COLO668 (cell line): ENCODE data around the gene MOB3B.
"Not testable (repeated sequence)": the region's sequence is repeated elsewhere in the genome, so short reads cannot be mapped to it uniquely, and the experiment has no call there.

ENCODE experiments used
- DNase-seq: peaks from one replicate; lab custom pipeline; 2025; ENCODE audit not compliant: unreplicated experiment; lab: John Stamatoyannopoulos, UW

Gene MOB3B

DNA sequence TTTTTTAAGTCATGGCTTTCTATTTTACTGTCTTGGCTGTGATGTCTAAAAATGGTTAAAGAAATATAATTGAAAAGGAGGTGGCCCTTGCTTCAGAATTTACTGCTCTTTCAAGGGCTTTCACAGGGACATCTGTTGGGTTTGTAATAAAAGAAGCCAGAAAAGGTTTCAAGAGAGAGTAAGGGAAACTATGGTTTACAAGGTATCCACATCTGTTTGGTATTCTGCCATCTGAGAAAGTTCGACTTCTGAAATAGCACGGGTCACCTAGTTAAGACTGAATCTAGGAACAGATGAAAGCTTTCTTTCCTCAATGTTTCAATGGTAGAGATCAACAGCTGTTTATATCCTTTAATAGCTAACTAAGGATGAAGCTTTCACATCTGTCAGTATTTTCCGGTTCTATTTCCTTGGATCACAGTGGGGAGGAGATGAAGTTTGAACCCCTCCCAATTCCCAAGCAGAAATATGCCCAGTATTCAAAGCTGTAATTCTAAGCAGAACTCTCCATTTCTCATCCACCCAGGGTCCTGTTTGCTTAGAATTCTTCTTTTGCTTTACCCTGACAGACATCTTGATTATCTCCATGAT, 78.3 kb downstream of the MOB3B start:
- no peak for DNase-seq

GRCh38 chr9:27450752-27451151, 78.9 kb downstream of the MOB3B start:
- no peak for DNase-seq

DNA sequence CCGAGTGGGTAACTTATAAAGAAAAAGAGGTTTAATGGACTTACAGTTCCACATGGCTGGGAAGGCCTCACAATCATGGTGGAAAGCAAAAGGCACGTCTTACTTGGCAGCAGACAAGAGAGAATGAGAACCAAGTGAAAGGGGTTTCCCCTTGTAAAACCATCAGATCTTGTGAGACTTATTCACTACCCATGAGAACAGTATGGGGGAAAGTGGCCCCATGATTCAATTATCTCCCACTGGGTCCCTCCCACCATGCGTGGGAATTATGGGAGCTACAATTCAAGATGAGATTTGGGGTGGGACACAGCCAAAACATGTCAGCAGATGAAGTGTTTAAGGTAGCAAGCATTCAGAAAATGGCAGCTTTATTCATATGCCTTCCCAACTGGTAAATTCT, 81.3 kb downstream of the MOB3B start:
- not testable (repeated sequence) for DNase-seq

- DNase-seq: peak; percentile 78
Observed at GRCh38 chr9:27447031-27447683, 82.5 kb downstream of the MOB3B start.

DNA sequence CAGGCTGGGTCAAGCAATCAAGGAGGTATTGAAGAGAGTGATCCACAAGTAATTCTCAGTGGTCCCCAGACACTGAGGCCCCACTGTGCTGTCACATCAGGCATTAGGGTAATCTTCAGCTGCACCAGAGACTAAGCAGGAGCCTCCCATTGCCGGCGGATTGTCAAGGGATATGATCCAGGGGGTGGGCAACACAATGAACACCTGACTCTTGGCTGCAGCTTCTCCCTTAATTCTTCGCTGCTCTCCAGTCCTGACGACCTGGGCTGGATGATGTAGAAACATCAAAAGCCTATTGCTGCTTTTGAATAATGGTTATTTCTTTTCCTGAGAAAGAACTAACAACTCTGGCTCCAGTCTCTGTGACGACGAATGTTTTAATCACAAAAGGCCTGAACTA, 83.9 kb downstream of the MOB3B start:
- no peak for DNase-seq

DNA sequence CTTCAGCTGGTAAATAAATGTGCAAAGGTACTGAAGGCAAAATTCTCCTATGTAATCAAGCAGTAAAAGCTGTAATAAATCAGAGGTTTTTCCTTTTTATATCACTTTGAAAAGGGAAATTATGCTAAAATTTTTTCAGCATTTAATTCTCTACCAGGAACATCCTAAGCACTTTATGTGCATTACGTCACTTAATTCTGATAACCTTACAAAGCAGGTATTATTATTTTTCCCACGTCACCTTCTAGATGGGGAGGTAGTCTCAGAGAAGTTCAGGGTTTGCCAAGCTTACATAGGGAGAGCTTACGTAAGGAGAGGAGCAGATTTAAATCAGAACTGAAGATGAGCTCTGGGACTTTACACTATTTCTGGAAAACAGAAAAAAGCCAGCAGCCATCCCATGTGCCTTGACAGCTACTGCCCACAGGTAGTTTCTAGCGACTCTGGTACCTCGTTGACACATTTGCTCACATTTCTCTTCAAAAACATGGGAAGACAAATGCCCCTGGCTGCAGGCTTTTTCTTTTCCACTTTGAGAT, 84.5 kb downstream of the MOB3B start:
- no peak for DNase-seq

DNA sequence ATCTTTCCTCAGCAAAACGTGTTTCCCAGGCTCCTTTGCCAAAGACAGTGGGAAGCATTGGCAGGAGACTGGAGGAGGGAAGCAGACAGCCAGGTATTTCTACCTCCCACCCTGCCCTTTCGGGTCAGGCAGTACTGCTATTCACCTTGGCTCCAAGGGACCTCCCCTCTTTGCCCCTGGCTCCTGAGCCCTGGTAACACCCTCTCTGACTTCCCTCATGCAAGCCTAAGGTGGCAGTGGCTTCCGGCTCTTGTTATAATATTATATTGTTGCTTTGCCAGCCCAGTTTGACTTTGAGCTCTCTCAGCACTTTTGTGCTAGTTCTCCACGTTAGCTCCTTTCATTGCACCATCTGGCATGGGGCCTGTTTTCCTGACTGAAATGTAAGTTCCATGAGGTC, 87.2 kb downstream of the MOB3B start:
- DNase-seq: no peak

- DNase-seq: no peak
Observed at GRCh38 chr9:27441741-27442070, 87.9 kb downstream of the MOB3B start.

GRCh38 chr9:27440888-27441740, 88.5 kb downstream of the MOB3B start:
- no peak for DNase-seq

DNA sequence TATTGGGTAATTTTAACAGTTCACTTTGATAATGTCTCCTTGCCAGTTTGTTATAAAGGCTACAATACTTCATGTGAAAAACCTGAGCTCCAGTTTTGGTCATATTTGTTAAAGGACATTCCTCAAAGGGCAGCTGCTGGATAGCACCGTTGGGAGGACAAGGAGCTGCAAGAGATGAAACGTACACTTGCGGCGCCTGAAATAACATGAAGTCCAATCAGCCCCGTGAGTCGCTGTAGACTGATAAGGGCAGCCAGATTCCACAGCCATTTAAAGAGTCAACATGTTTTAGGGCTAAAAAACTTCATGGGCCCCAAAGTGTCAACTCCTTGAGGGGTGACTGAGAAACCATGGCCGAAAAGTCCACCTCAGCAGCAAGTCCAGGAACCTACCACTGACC, 91.1 kb downstream of the MOB3B start:
- no peak for DNase-seq

- DNase-seq: peak; percentile 38
Observed at GRCh38 chr9:27437652-27438373, 91.8 kb downstream of the MOB3B start.

DNA sequence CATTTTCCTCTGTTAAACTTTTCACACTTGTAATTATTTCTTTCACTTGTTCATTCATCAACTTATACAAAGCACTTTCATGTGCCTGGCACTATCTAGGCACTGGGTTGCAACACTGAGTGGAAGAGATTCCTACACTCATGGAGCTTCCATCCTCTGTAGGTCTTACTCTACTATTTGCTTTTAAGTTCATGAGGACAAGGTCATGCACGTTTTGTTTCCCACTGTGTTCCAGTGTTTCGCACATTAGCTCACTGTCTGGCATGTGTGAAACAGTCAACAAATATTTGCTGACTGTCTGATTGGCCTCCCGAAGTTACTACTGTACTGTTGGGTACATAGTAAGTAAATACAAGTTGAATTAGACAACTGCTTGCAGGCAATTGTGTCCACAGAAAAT, 93.4 kb downstream of the MOB3B start:
- peak; percentile 66 for DNase-seq

DNA sequence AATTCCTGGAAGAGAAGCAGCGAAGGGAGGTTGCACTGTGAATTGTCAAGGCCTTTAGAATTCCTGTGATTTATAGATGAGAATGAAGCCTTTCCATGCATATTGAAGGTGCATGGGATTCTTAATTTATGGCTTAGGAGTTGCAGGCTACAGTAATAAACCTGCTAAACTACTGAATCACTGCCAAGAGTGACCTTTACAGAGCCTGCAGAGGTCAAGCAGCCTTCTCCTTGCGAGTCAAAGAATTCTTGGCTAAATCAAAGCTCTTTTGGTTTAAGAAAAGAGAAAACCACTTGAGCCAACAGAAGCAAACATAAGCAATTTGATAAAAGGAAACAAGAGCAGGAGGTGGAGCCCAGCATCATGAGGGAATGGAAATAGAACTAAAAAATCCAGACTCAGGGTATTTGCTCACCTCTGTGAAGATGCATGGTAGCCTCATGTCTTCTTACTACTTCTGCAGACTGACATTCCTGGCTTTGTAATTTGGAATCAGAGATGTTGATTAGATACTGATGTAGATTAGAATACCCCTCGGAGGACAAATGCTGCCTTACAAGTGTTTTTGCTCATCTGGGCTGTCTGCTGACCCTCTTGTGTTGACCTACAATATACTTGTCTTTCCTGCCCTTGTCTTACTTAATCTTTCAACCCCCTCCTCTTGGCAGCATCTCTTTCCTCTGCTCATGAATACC, 95.8 kb downstream of the MOB3B start:
- no peak for DNase-seq

- DNase-seq: no peak
Observed at GRCh38 chr9:27432308-27432707, 97.3 kb downstream of the MOB3B start.

GRCh38 chr9:27431543-27432147, 98.0 kb downstream of the MOB3B start:
- no peak for DNase-seq

DNA sequence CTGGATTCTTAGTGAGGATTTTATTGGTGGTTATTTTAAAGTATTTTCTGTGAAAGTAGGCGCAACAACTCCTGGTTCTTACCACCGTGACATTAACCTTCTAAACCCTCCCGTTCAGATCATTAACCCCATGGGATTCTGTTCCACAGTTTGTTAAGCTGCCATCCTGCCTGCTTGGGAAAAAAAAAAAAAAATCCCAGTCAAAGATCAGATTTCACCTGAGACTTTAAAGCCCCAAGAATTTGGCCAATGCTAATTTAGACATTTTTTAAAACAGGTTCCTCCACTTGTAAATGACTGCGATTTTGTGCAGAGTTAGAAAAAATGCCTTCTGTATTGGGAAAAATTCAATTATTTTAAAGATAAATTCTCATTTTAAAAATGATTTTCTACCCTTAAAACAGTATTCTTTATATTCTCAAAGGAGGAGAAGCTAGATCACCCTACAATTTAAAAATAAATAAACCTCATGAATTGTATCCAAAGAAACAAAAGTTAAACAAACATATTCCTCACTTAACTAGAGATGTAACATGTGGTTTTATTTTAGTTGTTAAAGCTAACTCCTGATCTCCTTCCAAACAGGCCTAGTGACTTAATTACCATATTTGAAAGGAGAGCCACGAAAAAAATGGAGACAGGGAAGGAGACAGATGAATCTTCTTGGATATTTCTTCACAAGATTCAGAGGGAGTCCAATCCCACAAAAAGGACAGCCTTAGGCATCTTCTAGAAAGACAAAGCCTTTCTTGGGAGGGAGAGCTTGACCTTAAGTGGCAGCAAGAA, 98.7 kb downstream of the MOB3B start:
- no peak for DNase-seq

- no peak for DNase-seq
Observed at GRCh38 chr9:27429917-27430316, 99.7 kb downstream of the MOB3B start.

DNA sequence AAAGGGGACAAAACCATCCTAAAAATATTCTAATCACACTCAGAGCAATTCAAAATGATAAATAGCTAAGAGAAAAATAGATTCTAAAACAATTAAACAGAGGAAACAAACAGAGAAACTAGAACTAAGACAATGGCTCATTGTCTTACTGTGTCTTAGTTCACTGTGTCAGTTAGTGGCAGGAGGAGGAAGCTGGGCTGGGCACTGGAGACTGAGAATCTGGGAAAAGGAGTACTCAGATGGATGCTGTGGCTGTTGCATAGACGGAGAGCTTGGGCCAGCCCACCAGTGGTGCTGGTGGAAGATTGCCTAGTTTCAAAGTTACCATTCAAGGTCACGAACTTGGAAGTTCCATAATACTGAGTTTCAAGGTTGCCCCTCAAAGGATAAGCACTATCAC, 100.2 kb downstream of the MOB3B start:
- DNase-seq: no peak

- no peak for DNase-seq
Observed at GRCh38 chr9:27428551-27428950, 101.1 kb downstream of the MOB3B start.

DNA sequence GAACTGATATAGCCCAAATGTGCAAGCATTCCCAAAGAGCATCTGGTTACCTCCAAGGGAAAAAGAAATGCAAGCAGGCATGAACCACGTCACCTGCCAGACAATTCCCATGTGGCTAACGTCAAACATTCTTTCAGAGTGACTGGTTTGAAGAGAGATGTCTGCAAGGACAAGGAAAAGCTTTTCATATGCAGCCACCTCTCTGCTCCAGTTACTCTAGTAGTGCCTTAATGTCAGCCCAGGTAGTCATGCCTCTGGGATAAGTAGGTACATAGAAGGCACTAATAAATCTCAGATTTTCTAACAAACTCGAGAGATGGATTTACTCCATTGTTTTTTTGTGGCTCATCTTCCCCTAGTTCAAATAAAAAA, 102.4 kb downstream of the MOB3B start:
- no peak for DNase-seq
